Measurements from ENCODE around the gene SLC41A2.

- TF ChIP-seq CTCF (IDR thresholded peaks at IDR 0.05) (no peak), EP300 (IDR thresholded peaks at IDR 0.05) (no peak)
These were observed 39.5 kb upstream of the SLC41A2 start for GRCh38 chr12:104997541-104997940.

All from upper lobe of left lung (tissue), 4 donors.